Lower leg skin (tissue), 3 donors: Measurements from ENCODE around the gene CLIC3.

Experiments used
- POLR2A ChIP-seq, 2 donors: fragments of 450-650 bp; IDR thresholded peaks; one replicate each; pipeline ENCODE4 v1.6.1; 2016 to 2017; ENCODE audit warnings: antibody characterized with exemption in 2 of 2, mild to moderate bottlenecking in 1 of 2, moderate library complexity in 1 of 2
- TF ChIP-seq, protein P1 (sequence below), 3 donors: fragments of 450-650 bp; IDR thresholded peaks; one replicate each; pipeline ENCODE4 v1.5.1; 2016; ENCODE audit warnings: antibody characterized with exemption in 3 of 3, mild to moderate bottlenecking in 3 of 3, moderate library complexity in 2 of 3

DNA sequence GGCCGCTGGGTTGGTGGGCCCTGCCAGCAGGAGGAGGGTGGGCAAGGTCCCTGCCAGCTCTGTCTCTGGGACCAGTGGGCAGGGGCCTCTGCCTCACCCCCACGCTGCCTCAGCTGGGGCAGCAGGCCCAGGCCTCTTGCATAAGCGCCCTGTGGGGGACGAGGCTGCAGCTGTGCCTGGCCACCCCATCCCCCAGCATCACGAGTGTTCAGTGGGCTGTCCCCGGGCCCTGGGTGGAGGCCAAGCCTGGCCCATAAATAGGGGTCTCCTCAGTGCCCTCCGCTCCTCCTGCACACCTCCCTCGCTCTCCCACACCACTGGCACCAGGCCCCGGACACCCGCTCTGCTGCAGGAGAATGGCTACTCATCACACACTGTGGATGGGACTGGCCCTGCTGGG is 19.1 kb downstream of the CLIC3 start, which contains the start of gene PTGDS:
- TF ChIP-seq, protein P1, sequence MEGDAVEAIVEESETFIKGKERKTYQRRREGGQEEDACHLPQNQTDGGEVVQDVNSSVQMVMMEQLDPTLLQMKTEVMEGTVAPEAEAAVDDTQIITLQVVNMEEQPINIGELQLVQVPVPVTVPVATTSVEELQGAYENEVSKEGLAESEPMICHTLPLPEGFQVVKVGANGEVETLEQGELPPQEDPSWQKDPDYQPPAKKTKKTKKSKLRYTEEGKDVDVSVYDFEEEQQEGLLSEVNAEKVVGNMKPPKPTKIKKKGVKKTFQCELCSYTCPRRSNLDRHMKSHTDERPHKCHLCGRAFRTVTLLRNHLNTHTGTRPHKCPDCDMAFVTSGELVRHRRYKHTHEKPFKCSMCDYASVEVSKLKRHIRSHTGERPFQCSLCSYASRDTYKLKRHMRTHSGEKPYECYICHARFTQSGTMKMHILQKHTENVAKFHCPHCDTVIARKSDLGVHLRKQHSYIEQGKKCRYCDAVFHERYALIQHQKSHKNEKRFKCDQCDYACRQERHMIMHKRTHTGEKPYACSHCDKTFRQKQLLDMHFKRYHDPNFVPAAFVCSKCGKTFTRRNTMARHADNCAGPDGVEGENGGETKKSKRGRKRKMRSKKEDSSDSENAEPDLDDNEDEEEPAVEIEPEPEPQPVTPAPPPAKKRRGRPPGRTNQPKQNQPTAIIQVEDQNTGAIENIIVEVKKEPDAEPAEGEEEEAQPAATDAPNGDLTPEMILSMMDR (IDR thresholded peaks at IDR 0.05), result no peak
- TF ChIP-seq POLR2A (IDR thresholded peaks at IDR 0.05), result no peak
